K562 treated with DMSO at 1 percent for 24 hours (cell line): ENCODE measurements around the gene INO80E. TPM values are rescaled to one million over a fixed set of nuclear protein-coding genes. Genes with fewer than 3 reads are reported as not detected.

Experiments used
- total RNA-seq: library from RNA; unstranded; fragments of 300-600 nt; gene quantifications from 2 replicates; pipeline ENCODE4 v1.2.3, GENCODE V29; 2022; ENCODE audit warnings: low read depth; ENCODE audit not compliant: insufficient read depth

The INO80E gene
- 122 and 141 TPM in 2 replicates for total RNA-seq

DNA sequence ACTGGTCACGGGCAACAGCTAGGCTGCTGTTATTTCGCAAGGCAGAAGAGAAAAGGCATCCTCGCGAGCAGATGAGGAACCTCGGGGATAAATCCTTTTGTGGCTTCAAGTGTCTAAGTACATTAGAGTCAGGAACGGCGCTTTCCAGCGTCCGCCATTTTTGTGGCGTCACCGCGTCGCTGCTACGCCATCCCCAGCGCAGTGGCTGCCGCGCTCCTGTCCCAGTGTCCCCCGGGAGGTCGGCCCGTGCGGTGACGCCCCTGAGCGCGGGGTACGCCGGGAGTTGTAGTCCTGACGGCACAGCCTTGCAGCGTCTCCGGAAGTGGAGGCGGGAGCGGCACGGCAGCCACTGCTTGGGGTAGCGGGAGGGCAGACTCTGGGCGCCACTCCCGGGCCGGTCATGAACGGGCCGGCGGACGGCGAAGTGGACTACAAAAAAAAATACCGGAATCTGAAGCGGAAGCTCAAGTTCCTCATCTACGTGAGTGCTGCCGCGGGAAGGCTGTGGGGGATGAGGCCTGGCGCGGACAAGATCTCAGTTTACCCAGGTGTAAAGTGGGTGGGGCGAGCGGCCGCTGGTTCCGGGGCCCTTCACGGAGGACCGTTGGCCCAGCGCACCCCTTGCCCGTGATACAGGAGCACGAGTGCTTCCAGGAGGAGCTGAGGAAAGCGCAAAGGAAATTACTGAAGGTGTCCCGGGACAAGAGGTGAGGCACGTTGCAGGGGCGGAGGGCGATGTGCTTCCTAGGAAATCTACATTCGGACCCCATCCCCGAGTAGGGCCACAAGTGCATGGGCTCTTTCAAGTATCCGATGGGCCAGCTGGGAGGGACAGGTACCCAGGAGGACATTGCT lies at the start of gene INO80E:
TSS of gene INO80E (plus strand) at position 331 of the 855 bp plus-strand sequence. CDS start at position 401, 70 bp downstream.

GRCh38 chr16:29961479-29962343 lies 34.3 kb upstream of the INO80E start, which contains the start of gene TMEM219:
Gene TMEM219 (plus strand): TSS chr16:29962079. CDS start chr16:29963144, 1,065 bp downstream.

GRCh38 chr16:29973384-29974246 lies 22.4 kb upstream of the INO80E start, which contains the start of gene TAOK2:
Gene TAOK2 (plus strand): TSS chr16:29973868. CDS start chr16:29977773, 3,905 bp downstream.

DNA sequence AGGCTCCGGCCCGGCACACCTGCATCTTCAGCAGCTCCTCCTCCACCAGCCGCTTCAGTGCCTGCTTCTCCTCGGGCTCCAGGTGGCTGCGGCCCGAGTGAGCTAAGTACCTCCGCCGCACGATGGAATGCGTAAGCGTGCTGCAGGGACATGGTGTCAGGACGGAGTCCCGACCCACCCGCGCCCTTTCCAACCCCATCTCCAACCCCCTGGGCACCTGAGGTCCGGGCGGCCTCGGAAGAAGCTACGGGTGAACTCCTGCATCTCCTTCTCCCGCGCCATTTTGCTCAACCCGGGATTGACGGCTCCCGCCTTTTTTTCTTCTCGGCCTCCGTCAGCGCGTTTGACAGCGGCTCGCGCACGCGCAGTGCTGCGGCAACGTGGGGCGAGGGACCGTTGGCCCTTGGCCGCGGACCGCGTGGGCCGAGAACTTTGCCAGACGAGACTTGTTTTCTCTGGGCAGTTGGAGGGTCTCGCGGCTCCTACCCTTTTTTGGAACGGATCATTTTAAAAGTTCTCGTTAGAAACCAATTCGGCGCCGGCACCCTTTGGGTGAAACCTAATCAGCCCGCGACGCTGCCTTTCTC lies 624 bp upstream of the INO80E start, which contains the start of gene HIRIP3:
TSS of gene HIRIP3 (minus strand) at position 294 of the 587 bp plus-strand sequence. CDS start at position 282, 12 bp downstream.

DNA sequence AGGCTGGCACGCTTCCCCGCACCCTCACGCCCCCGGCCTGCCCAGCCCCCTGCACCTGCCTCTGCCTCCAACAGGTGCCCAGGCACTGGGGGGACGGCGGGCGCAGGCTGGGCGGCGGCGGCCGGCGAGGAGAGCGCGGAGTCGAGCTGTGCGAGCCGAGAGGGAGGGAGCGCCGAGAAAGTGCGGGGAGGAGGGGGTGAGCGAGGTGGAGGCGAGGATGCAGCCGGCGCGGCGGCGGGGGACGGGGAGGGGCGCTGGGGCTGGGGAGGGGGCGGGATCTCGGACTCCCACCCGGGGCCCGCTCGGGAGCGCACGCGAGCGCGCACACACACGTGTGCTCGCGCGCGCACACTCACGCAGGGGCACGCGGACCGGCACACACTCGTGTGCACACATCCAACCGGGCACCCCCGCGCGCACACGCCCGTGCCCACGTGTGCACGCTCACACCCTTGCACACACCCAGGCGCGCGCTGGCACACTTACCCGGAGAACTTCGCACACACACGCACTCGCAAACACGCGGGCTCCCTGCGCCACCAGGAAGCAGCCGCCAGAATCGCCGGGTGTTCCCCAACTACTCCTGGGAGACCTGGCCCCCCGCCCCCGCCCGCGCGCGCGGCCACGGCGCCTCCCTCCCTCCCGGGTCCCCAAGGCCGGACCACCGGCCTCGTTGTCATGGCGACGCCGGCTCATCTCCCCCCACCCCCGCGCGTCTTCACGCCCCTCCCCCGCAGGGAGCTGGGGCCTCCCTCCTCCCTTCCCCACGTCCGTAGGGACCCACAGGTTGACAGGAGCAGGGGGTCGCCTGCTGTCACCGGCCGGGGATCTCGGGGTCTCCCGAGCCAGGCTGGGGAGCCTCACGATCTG lies 15.0 kb downstream of the INO80E start, which contains the start of gene DOC2A:
TSS of gene DOC2A (minus strand) at position 184 of the 870 bp plus-strand sequence. CDS start 805 bp downstream, outside the sequence.

DNA sequence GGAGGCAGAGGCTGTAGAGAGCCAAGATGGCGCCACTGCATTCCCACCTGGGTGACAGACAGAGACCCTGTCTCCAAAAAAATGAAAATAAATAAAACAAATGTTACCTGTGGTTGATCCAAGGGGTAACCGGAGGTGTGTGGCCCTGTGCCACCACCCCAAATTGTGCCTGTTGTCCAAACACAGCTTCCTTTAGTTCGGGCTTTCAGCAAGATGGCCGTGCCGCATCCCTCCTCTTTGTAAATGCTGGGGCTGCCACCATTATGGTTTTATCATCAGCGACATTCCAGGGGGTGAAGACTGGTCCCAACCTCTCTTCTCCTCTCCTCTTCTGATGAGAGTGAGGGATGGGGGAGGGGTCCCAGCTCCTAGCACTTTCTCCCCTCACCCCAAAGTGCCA lies 26.8 kb downstream of the INO80E start, which contains the start of gene C16orf92:
TSS of gene C16orf92 (plus strand) at position 312 of the 400 bp plus-strand sequence. CDS start 143 bp downstream, outside the sequence.

GRCh38 chr16:30030841-30031413 lies 34.9 kb downstream of the INO80E start, which contains the start of gene TLCD3B:
Gene TLCD3B (minus strand): TSS chr16:30031271. CDS start chr16:30030527, 744 bp downstream.

Other genes with a start within 250 kb of the INO80E start
- gene ZG16, start 218.0 kb upstream of the INO80E start, total RNA-seq, result not detected in 2 replicates
- gene KIF22, start 205.5 kb upstream of the INO80E start, total RNA-seq, result 134 and 137 TPM in 2 replicates
- gene MAZ, start 189.7 kb upstream of the INO80E start, total RNA-seq, result 301 and 349 TPM in 2 replicates
- 2.0 and 2.6 TPM in 2 replicates for gene PRRT2, start 184.0 kb upstream of the INO80E start, total RNA-seq
- gene PAGR1, start 180.1 kb upstream of the INO80E start, total RNA-seq, result 57.5 and 58.4 TPM in 2 replicates
- gene MVP, start 175.8 kb upstream of the INO80E start, total RNA-seq, result 6.9 and 7.4 TPM in 2 replicates
- 122 and 127 TPM in 2 replicates for gene CDIPT, start 133.0 kb upstream of the INO80E start, total RNA-seq
- gene SEZ6L2, start 96.7 kb upstream of the INO80E start, total RNA-seq, result 5.3 and 5.8 TPM in 2 replicates
- gene ASPHD1, start 95.8 kb upstream of the INO80E start, total RNA-seq, result not detected in 2 replicates
- 54.5 and 59.9 TPM in 2 replicates for gene KCTD13, start 70.0 kb upstream of the INO80E start, total RNA-seq
- gene TMEM219, start 34.2 kb upstream of the INO80E start, total RNA-seq, result 166 and 175 TPM in 2 replicates
- 72.9 and 76.9 TPM in 2 replicates for gene TAOK2, start 22.4 kb upstream of the INO80E start, total RNA-seq
- gene HIRIP3, start 624 bp upstream of the INO80E start, total RNA-seq, result 39.9 and 49.8 TPM in 2 replicates
- 2.0 and 3.4 TPM in 2 replicates for gene DOC2A, start 14.8 kb downstream of the INO80E start, total RNA-seq
- not detected in 2 replicates for gene C16orf92, start 27.0 kb downstream of the INO80E start, total RNA-seq
- 1.1 and 1.7 TPM in 2 replicates for gene TLCD3B, start 35.0 kb downstream of the INO80E start, total RNA-seq
- 2,402 and 2,593 TPM in 2 replicates for gene ALDOA, start 69.5 kb downstream of the INO80E start, total RNA-seq
- 317 and 345 TPM in 2 replicates for gene PPP4C, start 79.8 kb downstream of the INO80E start, total RNA-seq
- 0.20 and 0.37 TPM in 2 replicates for gene TBX6, start 95.7 kb downstream of the INO80E start, total RNA-seq
- 136 and 153 TPM in 2 replicates for gene YPEL3, start 100.0 kb downstream of the INO80E start, total RNA-seq
- 1.1 and 2.0 TPM in 2 replicates for gene GDPD3, start 117.3 kb downstream of the INO80E start, total RNA-seq
- gene MAPK3, start 127.0 kb downstream of the INO80E start, total RNA-seq, result 68.6 and 68.7 TPM in 2 replicates
- gene CORO1A, start 187.4 kb downstream of the INO80E start, total RNA-seq, result 61.6 and 77.8 TPM in 2 replicates
- gene BOLA2B, start 197.4 kb downstream of the INO80E start, total RNA-seq, result 55.1 and 63.9 TPM in 2 replicates
- gene SLX1A, start 197.6 kb downstream of the INO80E start, total RNA-seq, result 90.4 and 95.5 TPM in 2 replicates
- 4.1 TPM in 1 of 2 replicates, not detected in the other for gene SULT1A3, start 203.0 kb downstream of the INO80E start, total RNA-seq